Breast epithelium (tissue), 4 donors: Measurements from ENCODE around the gene LYST. TPM values are rescaled to one million over a fixed set of nuclear protein-coding genes. Genes with fewer than 3 reads are reported as not detected.
A peak's percentile ranks its signal among the peaks of the same experiment; 100 is the strongest.
"Not testable (repeated sequence)": the region's sequence is repeated elsewhere in the genome, so short reads cannot be mapped to it uniquely, and the experiment has no call there.

Experiments used
- DNase-seq, 2 donors: peaks; one replicate each; pipeline ENCODE4 v3.0.0-alpha.2; 2019; ENCODE audit warnings: low spot score in 2 of 2
- H3K27ac ChIP-seq, 2 donors: fragments of 200-600 bp; sonication (generic) in 1 of 2; one replicate each; pipeline ENCODE4 v1.5.1; 2016 to 2019; ENCODE audit warnings: mild to moderate bottlenecking in 1 of 2
- H3K27me3 ChIP-seq, 2 donors: fragments of 200-600 bp; sonication (generic) in 1 of 2; one replicate each; pipeline versions ENCODE4 v1.5.1 to v1.6.0; 2017 to 2019; ENCODE audit warnings: control low read depth in 1 of 2, mild to moderate bottlenecking in 1 of 2
- H3K36me3 ChIP-seq: fragments of 200-600 bp; one replicate; pipeline ENCODE4 v1.5.1; 2019
- H3K4me1 ChIP-seq, 2 donors: fragments of 200-600 bp; sonication (generic); one replicate each; pipeline ENCODE4 v1.5.1; 2016 to 2019; ENCODE audit warnings: control low read depth in 1 of 2
- H3K4me3 ChIP-seq, 3 donors: fragments of 200-600 bp; sonication (generic); 1 replicate in 2 of 3; 2 replicates in 1 of 3; pipeline ENCODE4 v1.5.1; 2016 to 2019; ENCODE audit warnings: mild to moderate bottlenecking in 3 of 3, moderate library complexity in 2 of 3
- H3K9me3 ChIP-seq, 2 donors: fragments of 200-600 bp; sonication (generic) in 1 of 2; one replicate each; pipeline ENCODE4 v1.5.1; 2016 to 2019; ENCODE audit warnings: control low read depth in 1 of 2
- CTCF ChIP-seq, 3 donors: fragments of 450-650 bp; IDR thresholded peaks; one replicate each; pipeline ENCODE4 v1.5.1; 2016 to 2017; ENCODE audit warnings: antibody characterized with exemption in 3 of 3, mild to moderate bottlenecking in 3 of 3, moderate library complexity in 3 of 3
- POLR2A ChIP-seq: fragments of 450-650 bp; IDR thresholded peaks from one replicate; pipeline ENCODE4 v1.6.1; 2016; ENCODE audit warnings: antibody characterized with exemption, mild to moderate bottlenecking, moderate library complexity
- POLR2AphosphoS5 ChIP-seq, 3 donors: sonication (generic); formaldehyde crosslinking; IDR thresholded peaks; one replicate each; pipeline ENCODE4 v1.6.1; 2017; ENCODE audit warnings: antibody characterized with exemption in 3 of 3
- intact Hi-C: fragments of 100-400 bp; cut with DNase I; formaldehyde crosslinking; loops from one replicate; pipeline ENCODE4 v1.15.1; 2023; ENCODE audit warnings: low total_unique reads
- total RNA-seq, 3 donors: library from RNA; depleted of rRNA; stranded (reverse); fragments of >200 nt; gene quantifications; one replicate each; pipeline ENCODE4 v1.1.0, GENCODE V29; 2016

LYST gene
- total RNA-seq, 3 donors from 2014 or later, result 63.3 to 78.3 (median 66.1) TPM

GRCh38 chr1:235650341-235651169 is 216.2 kb downstream of the LYST start:
- Histone ChIP-seq H3K27me3 (peaks cover 0 to 21% of the 10 kb centered on the region in 2 donors), H3K9me3 (peaks cover 0 to 6% of the 10 kb centered on the region in 2 donors), H3K4me1 (no peaks in the 10 kb centered on the region), H3K36me3 (no peaks in the 10 kb centered on the region), H3K27ac (no peak overlapping the region), H3K4me3 (peak overlapping the region; percentile 38 to 67 (median 62))
- no peak for DNase-seq
- TF ChIP-seq POLR2A (no peak), CTCF (IDR thresholded peaks at IDR 0.05) (no peak), POLR2AphosphoS5 (IDR thresholded peaks at IDR 0.05) (no peak)
- intact Hi-C loops, result no loop called here

- no peak for DNase-seq
- H3K27me3 ChIP-seq, result peaks cover 0 to 21% of the 10 kb centered on the region in 2 donors
- no peaks in the 10 kb centered on the region for H3K36me3 ChIP-seq
- TF ChIP-seq POLR2AphosphoS5 (IDR thresholded peaks at IDR 0.05), result no peak
- no peak for TF ChIP-seq POLR2A
- peak within 1 kb of the TSS; percentile 38 to 67 (median 62) for H3K4me3 ChIP-seq
- no peak within 1 kb of the TSS for H3K27ac ChIP-seq
- H3K4me1 ChIP-seq, result no peaks in the 10 kb centered on the region
- intact Hi-C loops, result no loop called here
- H3K9me3 ChIP-seq, result peaks cover 0 to 6% of the 10 kb centered on the region in 2 donors
Observed at GRCh38 chr1:235649368-235650163, 217.1 kb downstream of the LYST start, which contains the start of gene GNG4. Gene GNG4, minus strand, starts transcription at chr1:235649784. Its CDS starts 65,946 bp downstream, at chr1:235583838.

GRCh38 chr1:235648954-235649367 is 217.7 kb downstream of the LYST start:
- Histone ChIP-seq H3K27me3 (peaks cover 0 to 21% of the 10 kb centered on the region in 2 donors), H3K4me1 (no peaks in the 10 kb centered on the region), H3K9me3 (peaks cover 0 to under 1% of the 10 kb centered on the region in 2 donors), H3K27ac (no peak overlapping the region), H3K36me3 (no peaks in the 10 kb centered on the region), H3K4me3 (peak overlapping the region; percentile 38 to 67 (median 62))
- DNase-seq, result peak; percentile 27 to 61
- intact Hi-C loops, result no loop called here
- TF ChIP-seq CTCF (IDR thresholded peaks at IDR 0.05), result no peak

GRCh38 chr1:235648407-235648907 is 218.2 kb downstream of the LYST start:
- H3K9me3 ChIP-seq, result no peaks in the 10 kb centered on the region
- intact Hi-C loops, result no loop called here
- H3K4me1 ChIP-seq, result no peaks in the 10 kb centered on the region
- peak overlapping the region in 2 of 3 donors; percentile 62 to 67 for H3K4me3 ChIP-seq
- H3K27ac ChIP-seq, result no peak overlapping the region
- no peak for TF ChIP-seq POLR2AphosphoS5 (IDR thresholded peaks at IDR 0.05)
- no peak for TF ChIP-seq CTCF (IDR thresholded peaks at IDR 0.05)
- no peak for TF ChIP-seq POLR2A
- DNase-seq, result no peak
- H3K36me3 ChIP-seq, result no peaks in the 10 kb centered on the region
- peaks cover 0 to 21% of the 10 kb centered on the region in 2 donors for H3K27me3 ChIP-seq

- H3K27ac ChIP-seq, DNase-seq, H3K9me3 ChIP-seq, H3K4me3 ChIP-seq, intact Hi-C loops, H3K4me1 ChIP-seq, H3K36me3 ChIP-seq: not testable (repeated sequence)
- H3K27me3 ChIP-seq, result peaks cover 0 to 21% of the 10 kb centered on the region in 2 donors
Observed at GRCh38 chr1:235647537-235647936, 219.2 kb downstream of the LYST start.
